ENCODE data around the gene WDR19.

GRCh38 chr4:39166669-39167068 is 15.7 kb upstream of the WDR19 start:
- no peak for TF ChIP-seq EZH2 (IDR thresholded peaks at IDR 0.05)
- TF ChIP-seq, protein P1, sequence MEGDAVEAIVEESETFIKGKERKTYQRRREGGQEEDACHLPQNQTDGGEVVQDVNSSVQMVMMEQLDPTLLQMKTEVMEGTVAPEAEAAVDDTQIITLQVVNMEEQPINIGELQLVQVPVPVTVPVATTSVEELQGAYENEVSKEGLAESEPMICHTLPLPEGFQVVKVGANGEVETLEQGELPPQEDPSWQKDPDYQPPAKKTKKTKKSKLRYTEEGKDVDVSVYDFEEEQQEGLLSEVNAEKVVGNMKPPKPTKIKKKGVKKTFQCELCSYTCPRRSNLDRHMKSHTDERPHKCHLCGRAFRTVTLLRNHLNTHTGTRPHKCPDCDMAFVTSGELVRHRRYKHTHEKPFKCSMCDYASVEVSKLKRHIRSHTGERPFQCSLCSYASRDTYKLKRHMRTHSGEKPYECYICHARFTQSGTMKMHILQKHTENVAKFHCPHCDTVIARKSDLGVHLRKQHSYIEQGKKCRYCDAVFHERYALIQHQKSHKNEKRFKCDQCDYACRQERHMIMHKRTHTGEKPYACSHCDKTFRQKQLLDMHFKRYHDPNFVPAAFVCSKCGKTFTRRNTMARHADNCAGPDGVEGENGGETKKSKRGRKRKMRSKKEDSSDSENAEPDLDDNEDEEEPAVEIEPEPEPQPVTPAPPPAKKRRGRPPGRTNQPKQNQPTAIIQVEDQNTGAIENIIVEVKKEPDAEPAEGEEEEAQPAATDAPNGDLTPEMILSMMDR (IDR thresholded peaks at IDR 0.05), result no peak
- TF ChIP-seq EZH2phosphoT487 (IDR thresholded peaks at IDR 0.05), result no peak

Data from neural progenitor cell (in vitro differentiated cells).